GM19463 (cell line): Measurements from ENCODE around the gene LRIG2.
A peak's percentile ranks its signal among the peaks of the same experiment; 100 is the strongest.

Source experiments
- ATAC-seq: cut with Tn5 transposase; IDR thresholded peaks from one replicate; pipeline ENCODE4 v1.9.1; 2021; ENCODE audit warnings: mild to moderate bottlenecking, moderate library complexity; ENCODE audit not compliant: unreplicated experiment

The LRIG2 gene

DNA sequence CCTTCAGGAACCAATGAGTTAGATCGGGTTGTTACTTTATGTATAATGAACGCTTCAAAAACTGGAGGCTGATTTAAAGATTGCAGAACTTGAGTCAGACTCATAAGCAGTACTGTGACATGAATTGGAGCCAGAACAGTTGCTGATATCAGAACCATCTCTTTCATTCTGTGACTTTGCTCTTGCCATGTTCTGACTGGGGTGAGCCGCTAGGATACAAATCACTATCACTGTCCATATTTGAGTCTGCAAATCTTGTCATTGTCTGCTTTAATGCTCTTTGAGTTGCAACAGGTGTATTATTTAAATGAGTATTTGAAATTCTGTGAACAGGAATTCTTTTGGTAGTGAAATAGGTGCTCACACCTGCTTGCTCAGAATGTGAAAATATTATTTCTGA is 52.5 kb downstream of the LRIG2 start:
- ATAC-seq: no peak

DNA sequence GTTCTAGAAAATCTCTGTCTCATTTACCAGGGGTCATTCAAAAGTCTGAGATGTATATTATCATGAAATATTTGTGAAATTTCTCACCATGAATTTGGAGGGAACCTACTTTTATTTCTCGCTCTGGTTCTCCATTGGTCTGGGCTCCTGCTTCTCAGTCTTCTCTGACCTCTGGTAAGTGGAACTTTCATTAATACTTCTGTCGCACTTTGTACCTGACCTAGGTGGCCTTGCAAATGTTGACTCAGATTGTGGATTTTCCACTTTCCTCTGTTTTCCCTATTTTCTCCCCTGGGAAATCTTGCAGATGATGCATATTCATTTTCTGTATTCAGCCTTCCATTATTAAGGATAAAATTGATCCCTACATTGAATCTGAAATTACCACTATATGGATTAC is 53.2 kb downstream of the LRIG2 start:
- ATAC-seq: no peak

DNA sequence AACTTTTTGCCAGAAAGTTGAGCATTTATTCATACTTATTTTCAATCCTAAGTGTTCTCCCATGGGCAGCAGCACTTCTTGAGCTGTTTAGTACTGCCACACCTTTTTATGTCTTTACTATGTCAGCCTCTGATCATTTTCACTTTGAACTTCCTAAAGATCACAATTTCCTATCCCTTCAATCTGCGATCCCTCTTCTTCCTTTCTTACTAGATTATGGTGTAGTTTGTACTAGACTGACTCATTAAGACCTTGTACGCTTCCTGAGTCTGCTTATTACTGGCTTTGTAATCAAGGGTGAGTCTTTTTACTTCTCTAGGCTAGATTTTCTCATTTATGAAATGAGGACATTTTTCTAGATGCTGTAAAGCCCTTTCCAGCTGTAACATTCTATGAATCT is 55.1 kb downstream of the LRIG2 start:
- ATAC-seq: no peak

DNA sequence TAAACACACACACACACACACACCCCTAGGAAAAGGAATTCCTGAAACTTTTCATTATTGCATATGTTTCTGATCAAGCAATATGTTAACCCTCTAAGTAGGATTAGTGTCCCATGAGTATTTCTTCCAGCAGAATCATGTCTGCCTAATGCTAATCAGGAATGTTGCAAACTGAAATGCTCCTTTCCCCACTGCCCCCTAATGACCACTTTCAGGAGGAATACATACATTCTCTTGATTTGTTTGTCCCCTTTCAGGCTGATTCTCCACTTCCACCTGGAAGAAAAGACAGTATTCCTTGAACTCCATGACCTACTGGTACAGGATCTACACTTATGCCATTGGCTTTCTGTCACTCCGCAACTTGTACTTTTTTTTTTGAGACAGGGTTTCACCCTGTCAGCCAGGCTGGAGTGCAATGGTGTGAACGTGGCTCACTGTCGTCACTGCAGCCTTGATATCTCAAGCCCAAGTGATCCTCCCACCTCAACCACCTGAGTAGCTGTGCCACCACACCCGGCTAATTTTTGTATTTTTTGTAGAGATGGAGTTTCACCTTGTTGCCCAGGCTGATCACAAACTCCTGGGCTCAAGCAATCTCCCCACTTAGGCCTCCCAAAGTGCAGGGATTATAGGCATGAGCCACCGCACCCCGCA is 56.7 kb downstream of the LRIG2 start:
- no peak for ATAC-seq

DNA sequence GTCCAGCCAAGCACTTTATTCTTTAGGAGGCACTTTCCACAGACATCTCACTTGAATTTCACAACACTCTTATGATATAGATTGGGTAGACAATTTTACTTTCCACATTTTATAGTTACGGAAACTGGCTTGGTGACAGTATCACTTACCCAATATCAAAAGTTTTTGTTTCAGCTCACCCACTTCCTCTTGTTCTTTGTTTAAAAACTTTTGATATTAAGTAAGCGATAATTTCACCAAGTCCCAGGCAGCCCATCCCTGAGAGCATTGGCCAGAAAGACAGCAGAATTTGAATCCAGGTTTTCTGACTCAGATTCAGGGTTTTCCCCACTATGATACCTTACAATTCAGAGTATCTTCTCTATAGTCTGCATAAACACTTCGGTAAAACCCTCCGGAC is 60.0 kb downstream of the LRIG2 start:
- no peak for ATAC-seq

DNA sequence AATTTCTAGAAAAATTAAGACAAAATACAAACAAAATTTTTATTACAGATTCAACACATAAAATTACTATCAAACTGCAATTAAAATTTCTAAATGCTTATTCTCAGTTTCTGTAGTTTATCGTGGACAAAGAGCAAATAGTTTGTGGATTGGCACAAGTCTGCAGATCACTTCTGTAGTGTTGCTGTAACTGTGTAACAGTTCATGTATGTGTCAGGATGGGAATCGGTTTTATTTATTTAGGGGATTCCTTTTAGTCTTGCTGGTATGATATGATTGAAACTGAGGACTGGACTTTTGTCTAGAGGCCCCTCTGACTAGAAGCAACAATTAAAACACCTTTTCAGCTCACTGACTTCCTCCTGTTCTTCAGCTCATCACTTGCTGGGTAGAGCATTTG is 60.8 kb downstream of the LRIG2 start:
- ATAC-seq: no peak

DNA sequence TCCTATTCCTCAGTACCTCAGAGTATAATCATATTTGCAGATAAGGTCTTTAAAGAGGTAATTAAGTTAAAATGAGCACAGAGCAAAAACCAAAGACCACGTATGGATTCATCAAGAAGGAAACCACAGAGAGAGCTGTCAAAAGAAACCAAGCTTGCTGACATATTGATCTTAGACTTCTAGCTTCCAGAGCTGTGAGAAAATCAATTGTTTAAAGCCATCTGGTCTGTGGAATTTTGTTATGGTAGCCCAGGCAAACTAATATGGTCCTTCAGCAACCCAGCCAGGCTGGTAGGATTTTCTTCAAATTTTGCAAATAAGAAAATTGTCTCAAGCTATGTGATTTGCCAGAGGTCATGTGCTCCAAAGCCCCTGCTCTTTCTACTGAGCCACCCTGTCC is 62.5 kb downstream of the LRIG2 start:
- ATAC-seq: no peak

DNA sequence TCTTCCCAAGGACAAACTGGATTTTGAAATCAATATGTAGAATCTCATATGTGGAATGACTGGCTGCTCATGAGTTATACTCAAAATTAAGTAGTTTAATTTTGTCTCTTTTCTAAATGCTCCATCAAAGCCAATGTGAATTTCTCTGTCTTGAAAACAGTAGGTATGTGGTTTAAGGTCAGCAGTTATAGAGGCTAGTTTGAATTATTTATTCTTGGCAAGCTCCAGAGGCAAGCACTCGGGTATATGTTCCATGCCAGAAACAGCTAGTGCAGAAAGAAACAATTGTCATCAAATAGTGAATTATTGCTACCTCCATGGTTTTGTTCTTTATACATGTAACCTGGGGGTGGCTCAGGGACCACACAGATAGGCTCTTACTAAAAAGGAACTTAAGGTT is 63.5 kb downstream of the LRIG2 start:
- ATAC-seq: no peak

DNA sequence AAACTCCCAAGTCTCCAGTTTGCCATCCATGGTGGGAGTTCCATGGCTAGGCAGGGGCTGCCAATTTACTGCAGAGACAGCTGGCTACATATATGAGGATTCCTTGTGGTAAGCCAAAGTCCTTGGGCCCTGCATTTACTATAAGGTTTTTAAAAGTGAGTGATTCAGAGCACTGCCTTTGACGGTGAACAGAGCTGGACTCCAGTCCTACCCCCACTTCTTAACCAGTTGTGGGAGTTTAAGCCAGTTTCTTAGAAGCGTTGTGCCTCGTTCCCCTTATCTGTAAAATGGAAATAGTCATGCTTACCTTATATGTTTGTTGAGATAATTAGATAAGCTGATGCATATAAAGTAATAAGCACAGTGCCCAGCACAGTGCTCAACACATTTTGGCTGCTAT is 64.6 kb downstream of the LRIG2 start:
- no peak for ATAC-seq

DNA sequence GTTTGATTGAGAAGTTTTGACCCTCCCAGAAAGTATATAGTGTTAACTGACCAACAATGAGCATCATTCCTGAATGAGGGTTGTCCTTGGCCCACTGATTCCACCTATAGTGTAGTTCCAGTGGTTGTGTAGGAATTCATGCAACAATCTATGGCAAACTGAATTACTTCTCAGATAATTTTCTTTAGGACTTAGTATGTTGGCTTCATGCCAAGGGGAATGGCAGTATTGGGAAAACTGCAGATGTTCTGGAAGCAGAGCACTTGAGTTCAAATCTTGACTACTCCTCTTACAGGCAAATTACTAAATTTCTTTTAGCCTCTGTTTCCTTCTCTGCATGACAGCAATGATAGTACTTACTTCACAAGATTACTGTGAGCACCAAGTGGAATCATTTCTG is 65.8 kb downstream of the LRIG2 start:
- ATAC-seq: no peak

DNA sequence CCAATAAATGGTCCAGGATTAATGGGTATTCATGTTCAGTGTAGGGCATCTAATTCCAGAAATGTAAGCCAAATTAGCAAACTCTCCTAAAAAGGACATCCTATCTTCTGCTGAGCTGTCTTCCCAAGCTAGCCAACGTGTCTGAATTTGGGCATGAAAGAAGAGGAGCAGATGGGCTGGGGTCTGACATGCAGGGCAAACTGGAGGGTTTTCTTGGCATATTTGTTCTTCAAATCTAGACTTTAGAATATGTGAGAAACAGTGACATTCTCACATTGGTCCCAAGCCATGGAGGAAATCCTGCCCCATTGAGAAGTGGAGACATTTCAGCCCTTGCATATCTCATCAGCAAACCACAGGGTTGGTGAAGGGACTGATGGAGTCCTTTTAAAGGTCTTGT is 67.2 kb downstream of the LRIG2 start:
- ATAC-seq: no peak

DNA sequence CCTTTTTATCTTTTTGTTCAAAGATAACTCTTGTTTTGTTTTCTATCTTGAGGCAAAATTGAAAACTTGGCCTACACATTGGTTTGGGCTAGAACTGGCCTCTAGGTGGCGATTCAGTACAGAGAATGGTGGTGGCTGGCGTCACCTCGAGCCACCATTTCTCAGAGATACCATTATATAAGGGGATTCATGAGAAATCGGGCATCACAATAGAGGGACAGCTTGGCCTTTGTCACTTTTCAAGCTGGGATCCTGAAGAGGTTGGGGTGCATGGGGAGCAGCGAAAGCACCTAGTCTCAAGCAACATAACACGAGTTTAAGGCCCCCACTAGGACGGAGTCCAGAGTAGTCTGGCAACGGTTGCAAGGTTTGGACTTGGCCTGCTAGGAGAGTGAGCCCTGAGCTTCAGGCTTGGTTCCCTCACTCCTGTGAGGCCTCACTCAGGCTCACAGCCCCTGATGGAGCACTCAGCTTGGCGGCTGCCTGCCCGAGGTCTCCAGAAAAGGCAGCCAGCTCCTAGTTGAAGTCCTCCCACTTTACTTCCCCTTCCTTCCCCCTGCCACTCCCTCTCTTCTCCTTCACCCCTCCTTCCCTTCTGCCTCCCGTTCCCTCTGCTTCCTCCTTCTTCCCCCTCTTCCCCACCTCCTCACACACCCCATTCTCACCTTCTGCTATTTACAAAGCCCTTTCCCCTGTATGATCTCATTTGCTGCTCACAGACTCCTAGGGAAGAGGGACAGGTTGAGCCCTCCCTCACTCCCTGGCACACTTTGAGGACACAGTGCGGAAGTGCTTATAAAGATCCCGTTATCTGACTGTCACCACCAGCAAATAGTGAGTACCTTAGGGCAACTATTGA is 67.8 kb downstream of the LRIG2 start:
- ATAC-seq: peak; percentile 75

DNA sequence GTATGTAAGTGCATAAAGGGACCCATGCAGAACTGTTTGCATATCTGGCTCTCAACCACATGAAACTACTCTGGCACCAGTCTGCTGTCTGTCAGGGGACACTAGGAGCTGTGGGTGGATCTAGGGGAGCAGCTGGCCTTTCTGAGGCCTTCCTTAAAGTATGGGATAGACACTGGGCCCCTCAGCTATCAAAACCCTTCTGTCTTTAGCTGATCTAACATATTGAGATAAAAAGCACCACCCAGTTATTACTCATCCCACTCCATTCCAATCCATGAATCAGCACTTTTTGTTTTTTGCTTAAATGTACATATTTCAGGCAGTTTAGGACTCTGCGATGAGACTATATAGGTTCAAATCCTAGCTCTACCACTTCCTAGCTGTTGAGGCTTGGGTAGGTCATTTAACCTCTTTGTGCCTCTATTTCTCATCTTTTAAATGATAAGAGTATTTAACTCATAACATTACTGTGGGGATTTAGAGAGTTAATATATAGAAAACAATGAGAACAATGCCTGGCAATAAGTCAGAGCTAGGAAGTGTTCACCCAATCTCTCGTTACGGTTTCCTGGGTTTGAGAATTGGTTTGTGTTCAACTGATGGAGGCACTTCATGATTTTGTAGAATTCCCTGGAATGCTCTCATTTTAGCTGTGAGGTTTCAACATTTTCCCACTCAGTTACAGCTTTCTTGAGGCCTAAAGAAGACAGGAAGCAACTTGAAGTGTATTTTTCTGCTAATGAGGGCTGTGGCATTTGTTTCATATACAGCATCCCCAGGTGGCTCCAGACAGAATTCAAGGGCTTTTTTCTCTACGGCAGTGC is 68.9 kb downstream of the LRIG2 start:
- ATAC-seq: no peak

DNA sequence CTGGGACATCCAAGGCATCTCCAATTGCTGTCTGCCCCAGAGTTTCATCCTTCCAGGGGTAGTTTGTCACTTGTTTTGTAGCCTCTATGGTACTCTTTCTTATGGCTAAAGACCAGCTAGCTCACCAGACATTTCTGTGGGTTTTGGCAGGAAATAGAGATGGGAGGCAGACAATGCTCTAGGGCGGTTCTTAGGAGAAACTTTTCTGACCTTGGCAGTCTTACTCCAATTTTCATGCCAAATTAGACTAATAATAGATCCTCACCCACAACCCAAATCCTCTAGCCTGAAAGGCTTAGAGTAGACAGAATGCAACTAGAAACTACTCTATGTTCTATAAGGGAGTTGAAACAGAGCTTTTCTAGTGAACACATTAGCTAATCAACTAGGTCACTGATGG is 69.8 kb downstream of the LRIG2 start:
- ATAC-seq: no peak

DNA sequence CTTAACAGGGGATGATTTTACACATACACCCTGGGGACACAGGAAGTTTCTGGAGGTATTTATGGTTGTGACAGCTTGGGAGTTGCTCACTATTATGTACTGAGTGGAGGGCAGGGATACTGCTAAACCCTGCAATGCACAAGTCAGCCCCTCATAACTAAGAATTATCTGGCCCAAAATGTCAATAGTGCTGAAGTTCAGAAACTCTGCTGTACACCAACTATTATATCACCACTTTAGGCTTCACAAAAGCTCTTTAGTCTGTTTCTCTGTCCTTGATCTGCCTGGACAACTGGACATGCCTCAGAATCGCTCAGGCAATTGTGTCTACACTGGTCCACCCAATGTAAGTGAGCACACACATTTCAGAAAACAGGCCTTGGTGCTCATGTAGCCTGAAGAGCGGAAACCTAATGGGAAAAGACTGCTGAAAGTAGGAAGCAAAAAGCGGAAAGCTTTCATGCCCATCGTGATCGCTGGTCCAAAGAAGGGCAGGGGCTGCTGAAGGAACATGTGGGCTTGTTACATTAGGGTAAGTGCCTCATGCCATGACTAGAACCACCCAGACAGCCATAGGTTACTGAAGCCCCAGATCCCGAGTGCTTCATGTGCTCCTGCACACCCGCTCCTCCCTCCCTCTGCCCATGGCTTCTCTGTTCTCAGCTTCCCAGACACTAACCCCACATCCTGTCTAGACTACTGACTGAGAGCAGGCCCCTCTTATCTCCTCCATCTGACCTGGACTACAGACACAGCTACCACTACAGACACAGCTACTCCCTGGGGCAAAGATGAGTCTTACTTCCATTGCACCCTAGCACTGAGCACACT is 73.5 kb downstream of the LRIG2 start:
- ATAC-seq: no peak

DNA sequence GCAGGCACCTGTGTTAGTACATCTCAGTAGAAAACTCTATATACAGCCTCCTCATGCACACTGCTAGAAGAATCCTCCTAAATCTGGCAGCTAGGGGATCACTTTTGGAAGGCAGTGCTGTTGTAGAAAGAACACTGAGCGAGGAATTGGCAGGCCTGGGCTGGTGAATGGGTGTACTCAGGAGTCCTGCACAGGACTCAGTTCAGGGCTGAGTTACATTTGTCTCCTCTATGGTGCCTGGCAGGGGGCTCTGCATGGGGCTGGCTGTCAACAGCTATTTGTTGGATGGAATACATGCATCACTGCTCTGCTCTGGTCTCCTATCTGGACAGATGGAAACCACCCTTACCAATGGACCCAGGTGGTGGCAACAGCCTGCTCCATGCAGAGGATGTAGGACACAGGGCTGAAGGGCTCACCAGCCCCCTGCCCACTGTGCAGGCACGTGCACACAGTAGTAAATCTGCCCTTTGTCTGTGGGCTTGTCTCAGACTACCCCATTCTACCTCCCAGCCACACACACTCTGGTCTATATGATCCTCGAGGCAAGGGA is 74.2 kb downstream of the LRIG2 start:
- ATAC-seq: no peak

DNA sequence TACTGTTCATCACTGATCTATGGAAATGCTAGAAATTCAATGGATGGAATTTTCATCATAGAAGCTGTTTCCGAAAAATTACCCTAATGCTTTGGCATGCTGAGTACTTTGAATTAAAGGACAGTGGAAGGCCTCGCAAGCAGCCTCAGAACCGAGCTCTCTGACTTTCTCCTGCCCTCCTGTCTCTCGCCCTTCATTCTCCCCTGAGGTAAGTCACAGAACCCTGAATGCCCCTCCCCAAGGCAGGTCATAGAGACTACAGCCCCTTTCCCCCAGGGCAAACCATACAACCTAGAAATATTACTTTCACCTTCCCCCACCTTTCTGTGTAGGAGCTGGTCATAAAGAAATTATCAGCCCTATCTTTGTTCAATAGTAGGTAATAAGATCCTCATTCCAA is 74.8 kb downstream of the LRIG2 start:
- ATAC-seq: no peak

DNA sequence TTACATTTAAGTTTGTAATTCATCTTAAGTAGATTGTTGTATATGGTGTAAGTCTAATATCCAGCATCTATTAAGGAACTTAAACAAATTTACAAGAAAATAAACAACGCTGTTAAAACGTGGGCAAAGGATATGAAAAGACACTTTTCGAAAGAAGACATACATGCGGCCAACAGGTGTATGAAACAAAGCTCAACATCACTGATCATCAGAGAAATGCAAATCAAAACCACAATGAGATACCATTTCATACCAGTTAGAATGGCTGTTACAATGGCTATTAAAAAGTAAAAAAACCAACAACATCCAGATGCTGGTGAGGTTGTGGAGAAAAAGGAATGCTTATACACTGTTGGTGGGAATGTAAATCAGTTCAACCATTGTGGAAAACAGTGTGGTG is 77.5 kb downstream of the LRIG2 start:
- ATAC-seq: peak; percentile 38

DNA sequence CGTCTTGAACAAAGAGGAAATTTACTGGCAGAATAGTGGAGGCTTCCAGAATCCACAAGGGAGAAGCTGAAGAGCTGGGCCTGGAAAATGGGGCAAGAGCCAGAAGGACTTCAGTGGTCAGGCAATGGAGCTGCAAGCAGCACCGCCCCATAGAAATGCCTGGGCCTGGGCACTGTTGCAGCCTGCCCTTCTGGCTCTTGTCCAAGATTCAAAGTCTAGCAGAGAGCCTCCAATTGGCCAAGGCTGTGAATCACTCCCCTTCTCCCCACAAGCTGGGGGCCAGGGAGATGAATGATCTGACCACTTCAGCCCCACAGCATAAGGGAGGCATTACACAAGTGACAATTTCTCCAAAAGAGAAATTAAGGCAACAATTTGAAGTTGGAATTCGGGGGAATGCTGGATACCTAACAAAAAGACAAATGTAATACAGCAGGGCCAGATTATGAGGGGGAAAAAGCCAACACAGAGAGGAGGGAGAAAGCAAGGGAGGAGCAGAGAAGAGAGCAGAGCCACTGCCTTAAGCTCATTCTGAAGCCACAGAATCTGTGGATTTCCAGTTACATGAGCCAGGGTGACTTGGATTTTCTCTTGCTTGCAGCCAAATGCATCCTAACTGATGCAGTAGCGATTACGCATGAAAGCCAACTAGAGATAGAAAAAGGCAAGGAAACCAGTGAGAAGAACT is 80.3 kb downstream of the LRIG2 start:
- ATAC-seq: no peak

DNA sequence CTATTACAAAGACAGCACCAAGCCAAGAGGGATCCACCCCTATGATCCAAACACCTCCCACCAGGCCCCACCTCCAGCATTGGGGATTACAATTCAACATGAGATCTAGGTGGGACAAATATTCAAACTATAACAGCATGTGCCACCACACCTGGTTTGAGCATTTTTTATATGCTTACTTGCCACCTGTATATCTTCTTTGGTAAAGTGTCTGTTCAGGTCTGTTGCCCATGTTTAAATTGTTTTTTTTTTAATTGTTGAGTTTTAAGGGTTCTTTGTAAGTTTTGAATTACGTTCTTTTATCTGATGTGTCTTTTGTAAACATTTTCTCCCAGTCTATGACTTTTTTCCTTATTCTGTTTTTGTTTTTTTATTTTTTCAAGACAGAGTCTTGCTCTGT is 83.4 kb downstream of the LRIG2 start:
- ATAC-seq: no peak
